ENCODE measurements around the gene RNU1-3.
"Not testable (repeated sequence)": the region's sequence is repeated elsewhere in the genome, so short reads cannot be mapped to it uniquely, and the experiment has no call there.

GRCh38 chr1:16713480-16713879 is 46.7 kb upstream of the RNU1-3 start:
- TF ChIP-seq EZH2 (IDR thresholded peaks at IDR 0.05; ENCODE audit: borderline replicate concordance); CTCF (IDR thresholded peaks at IDR 0.05; ENCODE audit: poor library complexity): not testable (repeated sequence)
